Hepatocyte (in vitro differentiated cells): ENCODE results near the gene SH2D3C.

Experiments used
- CTCF ChIP-seq: fragments of 200-600 bp; sonication (generic); IDR thresholded peaks from 2 replicates; pipeline ENCODE4 v1.5.1; 2016; ENCODE audit warnings: antibody characterized with exemption, mild to moderate bottlenecking; ENCODE audit not compliant: poor library complexity
- EZH2 ChIP-seq: fragments of 200-600 bp; sonication (generic); IDR thresholded peaks from 2 replicates; pipeline ENCODE4 v1.6.1; 2016; ENCODE audit warnings: antibody characterized with exemption, mild to moderate bottlenecking, borderline replicate concordance

- TF ChIP-seq CTCF = no peak
- no peak for TF ChIP-seq EZH2
These were observed 10.7 kb upstream of the SH2D3C start for GRCh38 chr9:127789179-127789578.
